Loucy (cell line): ENCODE results near the gene SYT2.

ENCODE experiments used
- CTCF ChIP-seq: fragments of 200-600 bp; sonication (generic); conservative IDR thresholded peaks from 2 replicates; pipeline ENCODE4 v1.5.1; 2014; ENCODE audit warnings: mild to moderate bottlenecking, antibody characterized with exemption, low read length
- EZH2phosphoT487 ChIP-seq: fragments of 200-600 bp; IDR thresholded peaks from 2 replicates; pipeline ENCODE4 v1.6.1; 2018; ENCODE audit warnings: antibody characterized with exemption, mild to moderate bottlenecking, moderate library complexity, borderline replicate concordance

GRCh38 chr1:202587859-202588485 is 122.3 kb downstream of the SYT2 start:
- no peak for TF ChIP-seq CTCF
- no peak for TF ChIP-seq EZH2phosphoT487
